Measurements from ENCODE around the gene SESN3.

- TF ChIP-seq, protein P1, sequence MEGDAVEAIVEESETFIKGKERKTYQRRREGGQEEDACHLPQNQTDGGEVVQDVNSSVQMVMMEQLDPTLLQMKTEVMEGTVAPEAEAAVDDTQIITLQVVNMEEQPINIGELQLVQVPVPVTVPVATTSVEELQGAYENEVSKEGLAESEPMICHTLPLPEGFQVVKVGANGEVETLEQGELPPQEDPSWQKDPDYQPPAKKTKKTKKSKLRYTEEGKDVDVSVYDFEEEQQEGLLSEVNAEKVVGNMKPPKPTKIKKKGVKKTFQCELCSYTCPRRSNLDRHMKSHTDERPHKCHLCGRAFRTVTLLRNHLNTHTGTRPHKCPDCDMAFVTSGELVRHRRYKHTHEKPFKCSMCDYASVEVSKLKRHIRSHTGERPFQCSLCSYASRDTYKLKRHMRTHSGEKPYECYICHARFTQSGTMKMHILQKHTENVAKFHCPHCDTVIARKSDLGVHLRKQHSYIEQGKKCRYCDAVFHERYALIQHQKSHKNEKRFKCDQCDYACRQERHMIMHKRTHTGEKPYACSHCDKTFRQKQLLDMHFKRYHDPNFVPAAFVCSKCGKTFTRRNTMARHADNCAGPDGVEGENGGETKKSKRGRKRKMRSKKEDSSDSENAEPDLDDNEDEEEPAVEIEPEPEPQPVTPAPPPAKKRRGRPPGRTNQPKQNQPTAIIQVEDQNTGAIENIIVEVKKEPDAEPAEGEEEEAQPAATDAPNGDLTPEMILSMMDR (IDR thresholded peaks at IDR 0.05; ENCODE audit: poor library complexity, severe bottlenecking), result no peak
- TF ChIP-seq EZH2 (IDR thresholded peaks at IDR 0.05; ENCODE audit: borderline replicate concordance, insufficient read depth, low read length, poor library complexity, severe bottlenecking) (no peak), POLR2AphosphoS5 (IDR thresholded peaks at IDR 0.05) (no peak), EP300 (conservative IDR thresholded peaks at IDR 0.05; ENCODE audit: poor library complexity, severe bottlenecking) (no peak), TAF1 (IDR thresholded peaks at IDR 0.05; ENCODE audit: low read depth) (no peak), RAD21 (conservative IDR thresholded peaks at IDR 0.05) (no peak), MXI1 (conservative IDR thresholded peaks at IDR 0.05; ENCODE audit: poor library complexity, severe bottlenecking) (no peak)
These were observed 95.1 kb downstream of the SESN3 start for GRCh38 chr11:95135880-95136279.
